PFSK-1 (cell line): ENCODE results near the gene DNAH10.

Source experiments
- FOXP2 ChIP-seq: optimal IDR thresholded peaks from 2 replicates; pipeline ENCODE3; 2011; ENCODE audit warnings: borderline replicate concordance, control low read depth, inconsistent platforms; ENCODE audit not compliant: insufficient read depth; ENCODE audit errors: extremely low read length, extremely low read depth
- POLR2AphosphoS5 ChIP-seq: IDR thresholded peaks from 2 replicates; pipeline ENCODE4 v1.6.1; 2012; ENCODE audit warnings: low read depth, mild to moderate bottlenecking, control low read depth, low read length, moderate library complexity
- REST ChIP-seq, 2 experiments: IDR thresholded peaks; 2 replicates each; pipeline versions ENCODE4 v1.6.1 to v1.8.0; 2011 to 2012; ENCODE audit warnings: low read depth in 2 of 2, low read length in 2 of 2, control low read depth in 1 of 2, inconsistent platforms in 1 of 2, mild to moderate bottlenecking in 1 of 2, moderate library complexity in 1 of 2; ENCODE audit not compliant: insufficient read depth in 1 of 2
- SIN3A ChIP-seq: IDR thresholded peaks from 2 replicates; pipeline ENCODE4 v1.6.1; 2012; ENCODE audit warnings: mild to moderate bottlenecking, low read length, moderate library complexity, borderline replicate concordance; ENCODE audit not compliant: insufficient read depth
- TAF1 ChIP-seq: IDR thresholded peaks from 2 replicates; pipeline ENCODE4 v1.6.1; 2012; ENCODE audit warnings: low read length, control low read depth, borderline replicate concordance; ENCODE audit not compliant: insufficient read depth

Gene DNAH10

DNA sequence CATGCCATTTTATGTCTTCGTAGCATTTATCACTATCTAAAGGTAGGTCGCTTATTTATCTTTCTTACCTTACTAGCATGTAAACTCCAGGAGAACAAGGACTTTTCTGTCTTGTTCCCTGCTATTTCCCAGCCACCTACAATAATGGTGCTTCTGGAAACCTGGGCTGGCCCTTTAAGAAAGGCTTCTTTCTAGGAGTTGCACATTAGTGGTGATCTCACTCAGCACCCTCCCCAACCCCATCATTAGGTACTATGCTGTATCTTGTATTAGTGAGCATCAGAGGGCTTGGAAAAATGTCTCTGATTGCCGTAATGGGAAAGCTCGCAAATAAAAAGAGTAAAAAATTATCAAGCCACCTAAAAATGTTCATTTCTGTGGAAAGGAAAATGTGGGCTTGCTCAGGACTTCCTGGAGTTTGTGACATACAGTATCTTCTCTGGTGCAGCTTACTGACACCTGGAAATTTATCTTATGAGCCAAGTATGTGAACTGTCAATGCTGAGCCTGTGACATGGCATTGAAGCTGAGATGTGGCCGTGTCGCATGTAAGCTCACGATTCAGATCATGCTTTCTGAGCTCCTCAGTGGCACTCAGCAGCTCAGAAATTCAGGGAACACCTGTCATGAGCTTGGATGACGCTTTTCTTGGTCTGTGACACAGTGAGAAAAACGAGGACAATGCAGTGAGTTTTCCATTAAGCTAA is 198.1 kb downstream of the DNAH10 start:
- TF ChIP-seq FOXP2 = no peak
- no peak for TF ChIP-seq SIN3A
- no peak for TF ChIP-seq TAF1
- TF ChIP-seq REST (IDR thresholded peaks at IDR 0.05; ENCODE audit: insufficient read depth in 1 of 2, low read depth in 2 of 2, low read length in 2 of 2) = no peak
- TF ChIP-seq POLR2AphosphoS5 = no peak

DNA sequence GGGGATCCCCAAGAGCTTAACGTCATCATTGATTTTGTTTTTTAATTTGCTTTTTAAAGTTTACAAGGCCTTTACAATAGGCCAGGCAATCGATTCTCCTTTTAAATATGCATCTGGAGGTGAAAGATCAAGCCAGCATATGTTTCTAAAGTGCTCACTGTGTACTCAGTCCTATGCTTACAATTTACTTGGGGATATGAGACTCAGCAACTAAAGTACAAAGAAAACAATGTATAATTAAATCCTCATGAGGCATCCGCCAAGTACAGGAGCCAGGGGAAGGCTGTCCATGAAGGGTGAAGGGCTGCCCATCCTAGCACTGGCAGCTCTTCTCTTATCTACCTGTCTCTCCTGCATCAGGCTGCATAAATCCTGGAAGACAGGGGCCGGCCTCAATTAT is 198.8 kb downstream of the DNAH10 start:
- no peak for TF ChIP-seq POLR2AphosphoS5
- no peak for TF ChIP-seq REST (IDR thresholded peaks at IDR 0.05; ENCODE audit: insufficient read depth in 1 of 2, low read depth in 2 of 2, low read length in 2 of 2)
- no peak for TF ChIP-seq FOXP2

GRCh38 chr12:123961585-123962345 is 199.7 kb downstream of the DNAH10 start:
- no peak for TF ChIP-seq POLR2AphosphoS5
- TF ChIP-seq TAF1 = no peak
- TF ChIP-seq FOXP2 = no peak
- no peak for TF ChIP-seq REST (IDR thresholded peaks at IDR 0.05; ENCODE audit: insufficient read depth in 1 of 2, low read depth in 2 of 2, low read length in 2 of 2)
- TF ChIP-seq SIN3A = no peak

DNA sequence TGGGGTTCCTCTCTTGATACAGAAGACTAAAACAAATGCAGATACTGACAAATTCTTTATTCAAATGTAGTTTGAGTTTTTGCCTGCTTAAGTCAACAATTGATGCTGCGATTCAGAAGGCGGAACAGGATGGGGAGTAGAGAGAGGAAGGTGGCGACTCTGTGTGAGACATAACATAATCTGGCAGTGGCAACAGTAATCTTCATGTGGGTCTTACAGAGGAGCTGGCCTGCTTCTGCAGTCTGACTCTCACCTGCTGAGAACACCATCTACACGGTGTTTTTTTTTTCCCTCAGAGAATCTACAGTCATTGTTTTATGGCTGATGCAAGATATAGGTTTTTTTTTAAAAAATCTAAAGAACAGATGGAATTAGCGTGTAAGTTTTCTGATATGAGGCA is 200.4 kb downstream of the DNAH10 start:
- TF ChIP-seq REST (IDR thresholded peaks at IDR 0.05; ENCODE audit: insufficient read depth in 1 of 2, low read depth in 2 of 2, low read length in 2 of 2) = no peak
- TF ChIP-seq SIN3A = no peak
- TF ChIP-seq TAF1 = no peak
- no peak for TF ChIP-seq FOXP2
- TF ChIP-seq POLR2AphosphoS5 = no peak

DNA sequence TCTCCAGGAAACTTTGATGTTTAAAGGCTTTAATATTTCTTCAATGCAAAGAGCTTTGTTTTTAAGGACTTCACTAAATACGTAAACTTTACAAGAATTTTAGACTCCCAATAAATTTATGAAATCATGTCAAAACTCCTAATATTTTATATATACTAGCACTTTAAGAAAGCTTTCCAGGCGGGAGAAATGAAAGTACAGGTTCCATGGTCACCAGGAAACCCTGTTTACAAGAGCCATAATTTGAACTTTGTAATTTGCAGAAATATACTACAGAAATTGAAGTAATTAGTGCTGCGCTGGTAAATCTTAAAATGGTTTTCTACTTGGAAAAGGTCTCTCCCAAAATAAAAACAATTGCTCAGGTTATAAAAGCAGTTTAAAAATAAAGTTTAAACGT is 201.7 kb downstream of the DNAH10 start:
- no peak for TF ChIP-seq REST (IDR thresholded peaks at IDR 0.05; ENCODE audit: insufficient read depth in 1 of 2, low read depth in 2 of 2, low read length in 2 of 2)
